DND-41 (cell line): ENCODE results near the gene TBC1D4.

ENCODE experiments used
- CTCF ChIP-seq: IDR thresholded peaks from 2 replicates; pipeline ENCODE4 v1.5.1; 2012; ENCODE audit warnings: borderline replicate concordance, low read length, moderate library complexity, mild to moderate bottlenecking; ENCODE audit not compliant: poor library complexity, severe bottlenecking; ENCODE audit errors: extremely low read depth
- EZH2 ChIP-seq: IDR thresholded peaks from 3 replicates; pipeline ENCODE4 v1.6.1; 2012; ENCODE audit warnings: borderline replicate concordance, low read depth, mild to moderate bottlenecking, moderate library complexity, low read length, inconsistent platforms; ENCODE audit not compliant: severe bottlenecking

- TF ChIP-seq CTCF (no peak), EZH2 (no peak)
Measured at GRCh38 chr13:75405976-75406703, 75.8 kb downstream of the TBC1D4 start.
